Measurements from ENCODE around the gene TM2D1. TPM values are rescaled to one million over a fixed set of nuclear protein-coding genes. Genes with fewer than 3 reads are reported as not detected.

The TM2D1 gene
- total and polyA plus RNA-seq, 5 donors from 2014 or later = 26.9 to 53.9 (median 50.5) TPM

DNA sequence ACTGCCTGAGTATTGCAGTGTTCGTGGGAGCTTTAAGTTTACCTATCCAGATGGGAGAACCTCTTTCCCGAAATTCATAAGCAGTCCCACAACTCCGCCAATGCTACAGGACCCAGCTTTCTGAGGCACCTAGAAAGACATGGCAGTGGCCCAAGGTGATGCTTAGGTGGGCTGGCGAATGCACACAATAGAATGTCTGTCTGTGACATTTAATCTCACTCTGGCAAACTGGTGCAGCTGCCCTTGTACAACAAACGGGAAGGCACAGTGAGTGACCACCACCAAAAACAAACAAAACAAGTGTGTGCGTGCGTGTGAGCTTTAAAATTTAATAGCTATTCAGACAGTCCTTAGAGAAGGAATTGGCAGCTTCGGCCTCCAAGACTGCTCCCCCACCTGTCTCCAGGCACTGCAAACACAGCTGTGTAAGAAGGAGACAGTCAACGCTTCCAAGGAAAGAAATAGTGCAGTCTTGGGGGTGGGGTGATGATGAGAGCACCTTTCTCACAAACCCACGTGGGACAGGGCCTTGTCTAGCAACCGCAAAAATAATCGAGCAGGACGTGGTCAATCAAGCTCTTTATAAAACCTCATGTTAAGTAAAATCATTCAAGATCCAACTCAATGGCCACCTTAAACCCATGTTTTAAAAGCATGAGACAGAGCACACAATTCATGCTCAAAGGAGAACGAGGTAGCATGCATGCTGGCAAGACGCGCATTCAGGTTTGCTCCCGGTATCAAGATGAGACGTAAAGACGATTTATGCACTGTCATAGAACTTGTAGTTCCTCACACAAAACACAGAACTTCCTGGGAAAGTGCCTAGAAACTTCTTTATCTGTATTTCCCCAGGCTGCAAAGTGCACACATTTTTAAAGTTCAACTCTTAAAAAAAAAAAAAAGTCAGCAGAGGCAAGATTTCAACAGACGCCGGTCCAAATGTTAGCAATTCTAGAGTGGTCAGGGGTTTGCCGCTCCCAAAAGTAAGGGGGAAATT, 84.1 kb downstream of the TM2D1 start:
- H3K4me1 ChIP-seq (ENCODE audit: control insufficient read depth, insufficient read depth, low read length, poor library complexity, severe bottlenecking) = peaks cover 6% of the 10 kb centered on the region
- DNase-seq (peak in 2 of 3 donors; percentile 1 to 33), ATAC-seq (ENCODE audit: low read depth in 2 of 2) (no peak)
- peak overlapping the region; percentile 53 for H3K4me3 ChIP-seq (ENCODE audit: low read depth, low read length)
- Mint-ChIP-seq H3K9me3 (peaks cover 0 to 2% (median 0%) of the 10 kb centered on the region in 7 donors), H3K27ac (peak overlapping the region in 1 of 3 donors; percentile 24), H3K36me3 (no peaks in the 10 kb centered on the region), H3K4me3 (peak overlapping the region in 2 of 4 donors; percentile 75 to 78), H3K27me3 (peaks cover 11% of the 10 kb centered on the region), H3K4me1 (peaks cover 5 to 13% (median 9%) of the 10 kb centered on the region in 4 donors)
- H3K36me3 ChIP-seq (ENCODE audit: control insufficient read depth, insufficient read depth, low read length) = no peaks in the 10 kb centered on the region
- peaks cover 4% of the 10 kb centered on the region for H3K27me3 ChIP-seq (ENCODE audit: control insufficient read depth, insufficient read depth, low read length)
- no peak overlapping the region for H3K27ac ChIP-seq (ENCODE audit: insufficient read depth, low read length, poor library complexity, severe bottlenecking)
- H3K9me3 ChIP-seq (ENCODE audit: control insufficient read depth in 2 of 2, low read length in 2 of 2) = no peaks in the 10 kb centered on the region

DNA sequence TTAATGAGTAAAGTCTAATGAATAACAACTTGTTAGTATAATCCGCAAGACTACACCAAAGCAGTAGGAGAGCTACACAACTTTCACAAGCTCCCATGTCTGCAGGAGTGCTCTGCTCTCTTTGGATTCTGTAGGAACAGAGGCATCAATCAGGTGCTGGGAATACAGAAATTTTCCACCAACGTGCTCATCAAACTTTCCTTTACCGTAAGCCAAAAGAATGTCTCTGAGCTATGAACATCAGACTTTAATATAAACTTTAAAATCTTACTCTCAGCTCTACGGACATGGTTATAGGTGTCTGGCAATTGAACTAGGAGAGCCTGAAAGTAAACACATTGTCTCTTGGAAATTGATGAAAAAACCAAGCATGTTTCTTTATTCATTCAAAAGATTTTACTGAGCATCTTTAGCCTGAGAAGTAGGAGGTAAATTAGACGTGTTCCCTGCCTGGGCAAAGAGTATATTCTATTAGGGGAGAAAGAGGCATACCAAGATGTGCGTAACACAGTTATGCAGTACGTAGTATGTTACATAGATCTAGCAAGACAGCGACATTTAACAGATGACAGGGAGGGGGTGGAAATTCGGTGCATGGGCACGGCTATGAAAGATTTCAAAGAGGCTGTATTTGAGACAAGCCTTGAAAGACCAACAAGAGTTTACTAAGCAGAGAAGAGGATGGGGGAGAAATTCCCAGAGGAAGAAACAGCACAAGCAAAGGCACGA, 85.2 kb downstream of the TM2D1 start:
- DNase-seq (no peak), ATAC-seq (ENCODE audit: low read depth in 2 of 2) (no peak)
- Histone ChIP-seq H3K36me3 (ENCODE audit: control insufficient read depth, insufficient read depth, low read length) (no peaks in the 10 kb centered on the region), H3K9me3 (ENCODE audit: control insufficient read depth in 2 of 2, low read length in 2 of 2) (no peaks in the 10 kb centered on the region), H3K27ac (ENCODE audit: insufficient read depth, low read length, poor library complexity, severe bottlenecking) (no peak overlapping the region), H3K4me3 (ENCODE audit: low read depth, low read length) (no peak overlapping the region), H3K27me3 (ENCODE audit: control insufficient read depth, insufficient read depth, low read length) (peaks cover 4% of the 10 kb centered on the region), H3K4me1 (ENCODE audit: control insufficient read depth, insufficient read depth, low read length, poor library complexity, severe bottlenecking) (peaks cover 6% of the 10 kb centered on the region)
- H3K9me3 Mint-ChIP-seq = peaks cover 0 to 2% (median 0%) of the 10 kb centered on the region in 7 donors
- peaks cover 5 to 13% (median 9%) of the 10 kb centered on the region in 4 donors for H3K4me1 Mint-ChIP-seq
- H3K27me3 Mint-ChIP-seq = peaks cover 11% of the 10 kb centered on the region
- H3K4me3 Mint-ChIP-seq = peak overlapping the region in 1 of 4 donors; percentile 9
- H3K36me3 Mint-ChIP-seq = no peaks in the 10 kb centered on the region
- peak overlapping the region in 1 of 3 donors; percentile 43 for H3K27ac Mint-ChIP-seq

DNA sequence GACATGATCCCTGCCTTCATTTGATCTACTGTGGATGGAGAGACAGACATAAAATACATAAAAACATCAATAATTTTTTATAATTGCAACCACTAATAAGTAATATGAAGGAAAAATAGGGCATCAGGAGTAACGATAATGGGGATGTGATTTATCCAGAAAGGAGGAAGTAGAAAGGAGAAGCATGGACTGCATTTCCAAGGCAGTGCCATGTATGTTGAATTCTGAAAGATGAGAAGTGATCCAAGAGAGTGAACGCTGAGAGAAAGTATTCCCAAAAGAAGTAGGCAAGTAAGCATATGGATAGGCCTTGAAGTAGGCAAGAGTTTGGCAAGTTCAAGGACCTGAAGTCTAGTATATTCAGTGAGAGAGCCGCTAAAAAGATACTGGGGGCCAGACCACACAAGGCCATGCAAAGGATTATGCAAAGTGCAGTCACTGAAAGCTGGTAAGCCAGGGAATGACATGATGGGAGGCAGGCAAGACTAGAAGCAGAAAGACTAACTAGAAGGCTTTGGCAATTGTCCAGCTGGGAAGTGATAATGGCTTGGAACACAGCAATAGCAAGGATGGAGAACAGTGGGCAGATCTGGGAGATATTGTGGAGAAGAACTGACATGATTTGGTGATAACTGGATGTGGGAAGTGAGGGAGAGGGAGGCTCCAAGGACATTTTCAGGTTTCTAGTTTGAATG, 85.9 kb downstream of the TM2D1 start:
- Histone ChIP-seq H3K27ac (ENCODE audit: insufficient read depth, low read length, poor library complexity, severe bottlenecking) (no peak overlapping the region), H3K36me3 (ENCODE audit: control insufficient read depth, insufficient read depth, low read length) (no peaks in the 10 kb centered on the region), H3K27me3 (ENCODE audit: control insufficient read depth, insufficient read depth, low read length) (peaks cover 4% of the 10 kb centered on the region), H3K4me1 (ENCODE audit: control insufficient read depth, insufficient read depth, low read length, poor library complexity, severe bottlenecking) (peaks cover 6% of the 10 kb centered on the region), H3K4me3 (ENCODE audit: low read depth, low read length) (no peak overlapping the region), H3K9me3 (ENCODE audit: control insufficient read depth in 2 of 2, low read length in 2 of 2) (no peaks in the 10 kb centered on the region)
- Mint-ChIP-seq H3K36me3 (no peaks in the 10 kb centered on the region), H3K27me3 (peaks cover 11% of the 10 kb centered on the region), H3K4me1 (peaks cover 5 to 13% (median 9%) of the 10 kb centered on the region in 4 donors), H3K9me3 (peaks cover 0 to 2% (median 0%) of the 10 kb centered on the region in 7 donors), H3K27ac (no peak overlapping the region), H3K4me3 (no peak overlapping the region)
- DNase-seq = no peak
- no peak for ATAC-seq (ENCODE audit: low read depth in 2 of 2)

DNA sequence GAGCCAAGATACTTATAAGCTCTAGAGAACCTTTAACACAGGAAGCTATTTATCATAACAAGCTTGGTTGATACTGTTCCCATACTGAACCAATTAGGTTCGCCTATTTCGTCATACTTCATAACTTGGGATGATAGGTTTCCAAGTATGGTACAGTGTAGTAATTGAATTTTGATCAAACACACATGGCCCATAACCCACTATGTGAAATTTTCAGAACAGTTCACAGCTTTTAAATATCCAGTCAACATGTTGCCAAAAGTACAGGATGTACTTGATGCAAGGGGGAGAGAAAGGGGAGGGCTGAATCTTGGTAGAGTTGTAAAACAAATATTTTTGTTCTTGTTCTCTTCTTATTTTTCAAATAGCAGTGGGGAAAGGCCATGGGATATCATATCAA, 86.6 kb downstream of the TM2D1 start:
- H3K4me3 ChIP-seq (ENCODE audit: low read depth, low read length) = no peak overlapping the region
- H3K27ac ChIP-seq (ENCODE audit: insufficient read depth, low read length, poor library complexity, severe bottlenecking) = no peak overlapping the region
- peaks cover 5 to 13% (median 9%) of the 10 kb centered on the region in 4 donors for H3K4me1 Mint-ChIP-seq
- DNase-seq = no peak
- no peaks in the 10 kb centered on the region for H3K36me3 Mint-ChIP-seq
- peaks cover 0 to 2% (median 0%) of the 10 kb centered on the region in 7 donors for H3K9me3 Mint-ChIP-seq
- no peak overlapping the region for H3K27ac Mint-ChIP-seq
- H3K4me1 ChIP-seq (ENCODE audit: control insufficient read depth, insufficient read depth, low read length, poor library complexity, severe bottlenecking) = peaks cover 6% of the 10 kb centered on the region
- peaks cover 11% of the 10 kb centered on the region for H3K27me3 Mint-ChIP-seq
- H3K9me3 ChIP-seq (ENCODE audit: control insufficient read depth in 2 of 2, low read length in 2 of 2) = no peaks in the 10 kb centered on the region
- H3K36me3 ChIP-seq (ENCODE audit: control insufficient read depth, insufficient read depth, low read length) = no peaks in the 10 kb centered on the region
- ATAC-seq (ENCODE audit: low read depth in 2 of 2) = no peak
- no peak overlapping the region for H3K4me3 Mint-ChIP-seq
- H3K27me3 ChIP-seq (ENCODE audit: control insufficient read depth, insufficient read depth, low read length) = peaks cover 4% of the 10 kb centered on the region

DNA sequence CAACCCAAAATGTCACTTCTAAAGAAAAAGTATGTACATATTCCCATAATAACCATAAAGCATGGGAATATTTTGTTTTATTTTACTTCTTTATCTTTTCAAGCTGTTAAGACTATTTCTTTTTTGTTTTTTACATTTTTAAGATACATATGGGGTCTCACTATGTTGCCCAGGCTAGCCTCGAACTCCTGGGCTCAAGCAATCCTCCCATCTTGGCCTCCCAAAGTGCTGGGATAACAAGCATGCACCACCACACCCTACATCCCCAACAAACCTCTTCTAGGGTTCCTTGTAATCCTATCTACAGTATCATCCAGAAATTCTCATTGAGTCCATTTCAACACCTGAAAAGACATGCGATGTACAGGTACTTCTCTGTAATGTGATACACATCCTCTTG, 87.5 kb downstream of the TM2D1 start:
- Mint-ChIP-seq H3K36me3 (no peaks in the 10 kb centered on the region), H3K27ac (no peak overlapping the region), H3K4me3 (no peak overlapping the region), H3K9me3 (peaks cover 0 to 2% (median 0%) of the 10 kb centered on the region in 7 donors), H3K27me3 (peaks cover 11% of the 10 kb centered on the region), H3K4me1 (peaks cover 5 to 13% (median 9%) of the 10 kb centered on the region in 4 donors)
- H3K4me3 ChIP-seq (ENCODE audit: low read depth, low read length) = no peak overlapping the region
- no peak for DNase-seq
- peaks cover 6% of the 10 kb centered on the region for H3K4me1 ChIP-seq (ENCODE audit: control insufficient read depth, insufficient read depth, low read length, poor library complexity, severe bottlenecking)
- no peaks in the 10 kb centered on the region for H3K36me3 ChIP-seq (ENCODE audit: control insufficient read depth, insufficient read depth, low read length)
- no peak overlapping the region for H3K27ac ChIP-seq (ENCODE audit: insufficient read depth, low read length, poor library complexity, severe bottlenecking)
- no peak for ATAC-seq (ENCODE audit: low read depth in 2 of 2)
- peaks cover 4% of the 10 kb centered on the region for H3K27me3 ChIP-seq (ENCODE audit: control insufficient read depth, insufficient read depth, low read length)
- no peaks in the 10 kb centered on the region for H3K9me3 ChIP-seq (ENCODE audit: control insufficient read depth in 2 of 2, low read length in 2 of 2)

DNA sequence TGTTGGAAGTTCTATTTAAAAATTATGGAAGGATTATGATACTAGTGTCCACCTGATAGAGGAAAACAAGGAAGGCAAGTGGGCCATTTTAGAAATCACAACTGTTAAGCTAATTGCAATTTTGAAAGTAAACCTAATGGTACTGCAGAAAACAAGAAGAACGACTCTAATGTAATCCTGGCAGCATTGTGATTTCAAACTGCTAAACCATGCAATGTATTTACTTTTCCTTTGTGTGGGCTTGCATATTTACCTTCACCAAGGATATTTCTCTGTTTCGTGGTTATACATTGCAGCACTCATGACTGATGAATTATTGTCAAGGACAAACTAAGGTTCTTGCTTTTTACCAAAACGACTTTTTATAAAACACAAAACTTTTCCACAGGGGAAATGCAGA, 88.1 kb downstream of the TM2D1 start:
- Histone ChIP-seq H3K27me3 (ENCODE audit: control insufficient read depth, insufficient read depth, low read length) (peaks cover 4% of the 10 kb centered on the region), H3K36me3 (ENCODE audit: control insufficient read depth, insufficient read depth, low read length) (no peaks in the 10 kb centered on the region)
- H3K27me3 Mint-ChIP-seq = peaks cover 11% of the 10 kb centered on the region

DNA sequence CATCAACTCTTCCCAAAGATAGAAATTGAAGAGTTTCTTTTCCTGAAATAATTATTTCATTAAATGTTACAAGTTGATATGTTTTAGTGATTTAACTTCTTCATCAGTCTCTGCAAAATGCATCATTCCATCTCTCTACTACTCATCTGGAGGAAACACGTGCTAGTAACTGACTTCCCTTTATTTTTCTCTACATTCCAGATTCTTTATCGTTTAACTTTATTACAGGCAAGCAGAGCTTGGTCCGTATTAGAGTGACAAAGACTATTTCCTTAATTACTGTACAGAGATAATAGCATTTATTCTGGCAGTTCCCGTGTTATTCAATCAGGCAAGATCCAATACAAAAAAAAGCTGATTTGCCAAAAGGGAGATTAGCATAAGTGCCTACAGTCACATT, 88.6 kb downstream of the TM2D1 start:
- H3K4me3 Mint-ChIP-seq = no peak overlapping the region

More for the DNA sequence above, 88.1 kb downstream of the TM2D1 start:
- Mint-ChIP-seq H3K4me3 (no peak overlapping the region), H3K9me3 (peaks cover 0 to 2% (median 0%) of the 10 kb centered on the region in 7 donors), H3K4me1 (peaks cover 5 to 11% (median 8%) of the 10 kb centered on the region in 4 donors), H3K27ac (no peak overlapping the region), H3K36me3 (no peaks in the 10 kb centered on the region)
- Histone ChIP-seq H3K9me3 (ENCODE audit: control insufficient read depth in 2 of 2, low read length in 2 of 2) (no peaks in the 10 kb centered on the region), H3K4me1 (ENCODE audit: control insufficient read depth, insufficient read depth, low read length, poor library complexity, severe bottlenecking) (peaks cover 6% of the 10 kb centered on the region), H3K27ac (ENCODE audit: insufficient read depth, low read length, poor library complexity, severe bottlenecking) (no peak overlapping the region), H3K4me3 (ENCODE audit: low read depth, low read length) (no peak overlapping the region)
- ATAC-seq (ENCODE audit: low read depth in 2 of 2) (no peak), DNase-seq (no peak)

More for the DNA sequence above, 88.6 kb downstream of the TM2D1 start:
- peaks cover 6% of the 10 kb centered on the region for H3K27me3 Mint-ChIP-seq
- no peak overlapping the region for H3K4me3 ChIP-seq (ENCODE audit: low read depth, low read length)
- H3K4me1 ChIP-seq (ENCODE audit: control insufficient read depth, insufficient read depth, low read length, poor library complexity, severe bottlenecking) = peaks cover 3% of the 10 kb centered on the region
- peaks cover 4% of the 10 kb centered on the region for H3K27me3 ChIP-seq (ENCODE audit: control insufficient read depth, insufficient read depth, low read length)
- no peaks in the 10 kb centered on the region for H3K9me3 ChIP-seq (ENCODE audit: control insufficient read depth in 2 of 2, low read length in 2 of 2)
- no peak overlapping the region for H3K27ac ChIP-seq (ENCODE audit: insufficient read depth, low read length, poor library complexity, severe bottlenecking)
- ATAC-seq (ENCODE audit: low read depth in 2 of 2) (no peak), DNase-seq (no peak)
- no peak overlapping the region for H3K27ac Mint-ChIP-seq
- H3K4me1 Mint-ChIP-seq = peaks cover 3 to 7% (median 4%) of the 10 kb centered on the region in 4 donors
- no peaks in the 10 kb centered on the region for H3K36me3 Mint-ChIP-seq
- peaks cover 0 to 1% (median 0%) of the 10 kb centered on the region in 7 donors for H3K9me3 Mint-ChIP-seq
- H3K36me3 ChIP-seq (ENCODE audit: control insufficient read depth, insufficient read depth, low read length) = no peaks in the 10 kb centered on the region
